SU-DHL-6 (cell line): Measurements from ENCODE around the gene CDK14.

Experiments used
- H2AFZ ChIP-seq: fragments of 200-600 bp; sonication (generic); 2 replicates; pipeline ENCODE4 v1.6.1; 2014; ENCODE audit warnings: low read depth, mild to moderate bottlenecking, moderate library complexity, mixed read lengths, antibody characterized with exemption, low read length; ENCODE audit not compliant: severe bottlenecking
- H3F3A ChIP-seq: fragments of 200-600 bp; shearing (Covaris generic); 2 replicates; pipeline ENCODE4 v1.6.0; 2016; ENCODE audit warnings: antibody characterized with exemption, mild to moderate bottlenecking; ENCODE audit not compliant: insufficient read depth
- H3K27ac ChIP-seq: fragments of 200-600 bp; sonication (generic); 2 replicates; pipeline ENCODE4 v1.5.1; 2016; ENCODE audit warnings: low read depth, mild to moderate bottlenecking, low read length, moderate library complexity, mixed read lengths
- H3K27me3 ChIP-seq: fragments of 200-600 bp; sonication (generic), shearing (Covaris generic); 2 replicates; pipeline ENCODE4 v1.6.0; 2014; ENCODE audit warnings: mild to moderate bottlenecking, low read length
- H3K36me3 ChIP-seq: fragments of 200-600 bp; sonication (generic); 2 replicates; pipeline ENCODE4 v1.6.1; 2014; ENCODE audit warnings: mild to moderate bottlenecking, low read length, mixed read lengths
- H3K4me2 ChIP-seq: fragments of 300-600, 200-600 bp; shearing (Covaris generic), sonication (generic); 2 replicates; pipeline ENCODE4 v1.6.0; 2014; ENCODE audit warnings: low read length, low read depth, mild to moderate bottlenecking; ENCODE audit not compliant: poor library complexity, severe bottlenecking
- H3K4me3 ChIP-seq: fragments of 200-600 bp; sonication (generic); 2 replicates; pipeline ENCODE4 v1.5.1; 2014; ENCODE audit warnings: antibody characterized with exemption, low read length, mild to moderate bottlenecking, mixed read lengths; ENCODE audit not compliant: insufficient read depth, poor library complexity, severe bottlenecking
- H3K79me2 ChIP-seq: fragments of 200-600 bp; sonication (generic); 2 replicates; pipeline ENCODE4 v1.6.1; 2014; ENCODE audit warnings: mild to moderate bottlenecking, low read length, moderate library complexity; ENCODE audit not compliant: insufficient read depth
- H3K9ac ChIP-seq: fragments of 200-600 bp; sonication (generic); 2 replicates; pipeline ENCODE4 v1.7.0; 2014; ENCODE audit warnings: mild to moderate bottlenecking, low read length
- H3K9me2 ChIP-seq: fragments of 200-600 bp; sonication (generic); replicated peaks from 2 replicates; pipeline ENCODE4 v1.6.1; 2014; ENCODE audit warnings: low read length; ENCODE audit not compliant: insufficient read depth
- H3K9me3 ChIP-seq: fragments of 200-600 bp; sonication (generic); 2 replicates; pipeline ENCODE4 v1.6.1; 2014; ENCODE audit warnings: low read length, mixed read lengths; ENCODE audit not compliant: insufficient read depth
- H4K20me1 ChIP-seq: fragments of 200-600 bp; sonication (generic); 2 replicates; pipeline ENCODE4 v1.6.1; 2014; ENCODE audit warnings: low read depth, mild to moderate bottlenecking, antibody characterized with exemption, low read length, moderate library complexity, mixed read lengths
- EZH2phosphoT487 ChIP-seq: fragments of 200-600 bp; sonication (generic), shearing (Covaris generic); conservative IDR thresholded peaks from 2 replicates; pipeline ENCODE4 v1.6.1; 2018; ENCODE audit warnings: mild to moderate bottlenecking, antibody characterized with exemption, low read length, moderate library complexity, mixed read lengths
- TF ChIP-seq, protein P1 (sequence below): fragments of 200-600 bp; sonication (generic); IDR thresholded peaks from one replicate; pipeline ENCODE4 v1.5.1; 2017; ENCODE audit warnings: antibody characterized with exemption, mild to moderate bottlenecking, low read length, moderate library complexity; ENCODE audit not compliant: insufficient read depth, poor library complexity, severe bottlenecking

Gene CDK14

DNA sequence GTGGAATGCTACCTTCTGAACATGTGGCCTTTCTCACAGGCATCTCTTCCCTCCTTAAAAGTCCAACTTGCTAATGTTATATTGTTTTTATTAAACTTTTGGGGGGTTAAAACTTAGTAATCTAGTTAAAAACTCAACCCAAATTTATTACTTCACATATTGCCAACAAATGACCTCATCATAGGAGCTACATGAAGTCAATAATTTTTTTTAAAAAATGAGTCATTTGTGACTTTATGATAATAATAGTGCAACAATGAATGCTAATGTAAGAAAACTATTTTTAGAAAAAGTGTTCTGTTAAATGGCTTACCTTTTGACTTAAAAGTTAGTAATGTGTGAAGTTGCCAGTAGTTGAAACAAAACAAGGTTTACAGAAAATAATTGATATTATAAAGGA lies 342.2 kb downstream of the CDK14 start:
- Histone ChIP-seq H2AFZ (no peak overlapping the region), H3K9ac (no peak overlapping the region), H3K9me2 (no peaks in the 10 kb centered on the region), H3K27me3 (no peaks in the 10 kb centered on the region), H3K27ac (no peak overlapping the region), H3F3A (0 out of 2 replicates have a peak, but pooled peaks cover 16% of the 10 kb centered on the region), H3K4me2 (no peak overlapping the region), H3K9me3 (no peaks in the 10 kb centered on the region), H3K4me3 (no peak overlapping the region), H3K79me2 (peaks cover 23% of the 10 kb centered on the region; the same call in 1 of the 2 replicates), H4K20me1 (no peaks in the 10 kb centered on the region), H3K36me3 (peaks cover 19% of the 10 kb centered on the region; the same call in 1 of the 2 replicates)
- no peak for TF ChIP-seq EZH2phosphoT487
- TF ChIP-seq, protein P1, sequence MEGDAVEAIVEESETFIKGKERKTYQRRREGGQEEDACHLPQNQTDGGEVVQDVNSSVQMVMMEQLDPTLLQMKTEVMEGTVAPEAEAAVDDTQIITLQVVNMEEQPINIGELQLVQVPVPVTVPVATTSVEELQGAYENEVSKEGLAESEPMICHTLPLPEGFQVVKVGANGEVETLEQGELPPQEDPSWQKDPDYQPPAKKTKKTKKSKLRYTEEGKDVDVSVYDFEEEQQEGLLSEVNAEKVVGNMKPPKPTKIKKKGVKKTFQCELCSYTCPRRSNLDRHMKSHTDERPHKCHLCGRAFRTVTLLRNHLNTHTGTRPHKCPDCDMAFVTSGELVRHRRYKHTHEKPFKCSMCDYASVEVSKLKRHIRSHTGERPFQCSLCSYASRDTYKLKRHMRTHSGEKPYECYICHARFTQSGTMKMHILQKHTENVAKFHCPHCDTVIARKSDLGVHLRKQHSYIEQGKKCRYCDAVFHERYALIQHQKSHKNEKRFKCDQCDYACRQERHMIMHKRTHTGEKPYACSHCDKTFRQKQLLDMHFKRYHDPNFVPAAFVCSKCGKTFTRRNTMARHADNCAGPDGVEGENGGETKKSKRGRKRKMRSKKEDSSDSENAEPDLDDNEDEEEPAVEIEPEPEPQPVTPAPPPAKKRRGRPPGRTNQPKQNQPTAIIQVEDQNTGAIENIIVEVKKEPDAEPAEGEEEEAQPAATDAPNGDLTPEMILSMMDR, result no peak

DNA sequence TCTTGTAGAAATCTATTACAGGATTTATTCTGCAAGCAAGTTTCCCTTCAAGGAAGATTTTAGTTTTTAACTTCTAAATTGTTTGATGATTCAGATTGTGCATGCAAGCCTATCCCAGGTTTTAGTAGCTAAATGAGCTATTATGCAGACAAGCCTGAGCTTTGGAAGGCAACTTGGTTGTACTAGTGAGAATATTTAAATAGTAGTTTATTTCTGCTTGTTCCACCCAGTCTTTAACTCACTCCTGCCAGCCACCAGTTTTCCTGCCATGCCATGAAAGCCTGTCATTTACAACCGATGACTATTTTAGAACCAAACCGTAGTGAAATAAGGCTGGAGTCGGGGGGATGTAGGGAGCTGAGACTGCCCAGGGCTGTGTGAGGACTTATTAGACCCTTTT lies 343.5 kb downstream of the CDK14 start:
- Histone ChIP-seq H3K4me3 (no peak overlapping the region), H2AFZ (no peak overlapping the region), H3K4me2 (no peak overlapping the region), H3K9me3 (no peaks in the 10 kb centered on the region), H3K79me2 (peaks cover 15% of the 10 kb centered on the region; the same call in 1 of the 2 replicates), H3K36me3 (peaks cover 19% of the 10 kb centered on the region; the same call in 1 of the 2 replicates), H4K20me1 (no peaks in the 10 kb centered on the region), H3K27me3 (no peaks in the 10 kb centered on the region), H3K9me2 (no peaks in the 10 kb centered on the region), H3F3A (0 out of 2 replicates have a peak, but pooled peaks cover 16% of the 10 kb centered on the region), H3K9ac (no peak overlapping the region), H3K27ac (no peak overlapping the region)
- TF ChIP-seq EZH2phosphoT487, result no peak
- TF ChIP-seq, protein P1, result no peak

DNA sequence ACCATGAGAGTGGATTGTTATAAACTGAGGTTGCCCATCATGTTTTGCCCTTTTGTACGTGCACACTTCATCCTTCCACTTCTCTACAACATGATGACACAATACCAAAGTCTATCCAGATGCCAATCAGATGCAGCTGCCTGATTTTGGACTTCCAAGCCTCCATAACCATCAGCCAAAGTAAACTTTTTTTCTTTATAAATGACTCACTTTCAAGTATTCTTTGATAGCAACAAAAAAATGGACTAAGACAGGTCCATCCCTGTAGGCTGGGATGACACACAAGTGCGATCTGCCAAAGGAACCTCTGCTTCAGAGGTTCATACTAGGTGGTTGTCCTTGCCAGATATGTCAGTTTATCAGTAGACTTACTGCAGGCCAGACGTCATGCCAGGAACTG lies 347.9 kb downstream of the CDK14 start:
- TF ChIP-seq EZH2phosphoT487, result no peak
- TF ChIP-seq, protein P1, result no peak
- no peaks in the 10 kb centered on the region for H4K20me1 ChIP-seq
- H3K79me2 ChIP-seq, result peaks cover 10% of the 10 kb centered on the region; the same call in 1 of the 2 replicates
- H3F3A ChIP-seq, result 0 out of 2 replicates have a peak, but pooled peaks cover 3% of the 10 kb centered on the region
- H3K36me3 ChIP-seq, result peaks cover 9% of the 10 kb centered on the region; the same call in 1 of the 2 replicates
- H3K9me3 ChIP-seq, result no peaks in the 10 kb centered on the region
- no peaks in the 10 kb centered on the region for H3K27me3 ChIP-seq
- H3K9me2 ChIP-seq, result no peaks in the 10 kb centered on the region
- no peak overlapping the region for H2AFZ ChIP-seq
- no peak overlapping the region for H3K4me3 ChIP-seq
- no peak overlapping the region for H3K9ac ChIP-seq
- H3K27ac ChIP-seq, result no peak overlapping the region
- H3K4me2 ChIP-seq, result no peak overlapping the region
